ENCODE results near the gene EIF2S3B. TPM values are rescaled to one million over a fixed set of nuclear protein-coding genes. Genes with fewer than 3 reads are reported as not detected.

EIF2S3B gene
- total RNA-seq = 0.85 and 1.3 TPM in 2 replicates

GRCh38 chr12:10505620-10506019, at the start of gene EIF2S3B:
TSS of gene EIF2S3B (plus strand) at chr12:10505890. CDS start at chr12:10505903, 13 bp downstream.

Other genes with a start within 250 kb of the EIF2S3B start
- under 0.01 and 0.28 TPM in 2 replicates for gene KLRD1, start 198.0 kb upstream of the EIF2S3B start, total RNA-seq
- not detected in 2 replicates for gene KLRK1, start 115.8 kb upstream of the EIF2S3B start, total RNA-seq
- gene KLRC4, start 96.1 kb upstream of the EIF2S3B start, total RNA-seq = not detected in 2 replicates
- gene KLRC3, start 85.3 kb upstream of the EIF2S3B start, total RNA-seq = not detected in 2 replicates
- gene KLRC2, start 69.9 kb upstream of the EIF2S3B start, total RNA-seq = not detected in 2 replicates
- not detected in 2 replicates for gene KLRC1, start 52.5 kb upstream of the EIF2S3B start, total RNA-seq
- gene MAGOHB, start 107.7 kb downstream of the EIF2S3B start, total RNA-seq = 16.3 and 22.6 TPM in 2 replicates
- 2.0 and 4.8 TPM in 2 replicates for gene STYK1, start 168.2 kb downstream of the EIF2S3B start, total RNA-seq
- gene YBX3, start 217.4 kb downstream of the EIF2S3B start, total RNA-seq = 64.5 and 153 TPM in 2 replicates

Data from regular cardiac myocyte (primary cell).